DND-41 (cell line): ENCODE data around the gene TP73.

Source experiments
- EZH2 ChIP-seq: IDR thresholded peaks from 3 replicates; pipeline ENCODE4 v1.6.1; 2012; ENCODE audit warnings: borderline replicate concordance, low read depth, mild to moderate bottlenecking, moderate library complexity, low read length, inconsistent platforms; ENCODE audit not compliant: severe bottlenecking
- TF ChIP-seq, protein P1 (sequence below): IDR thresholded peaks from 2 replicates; pipeline ENCODE4 v1.5.1; 2012; ENCODE audit warnings: borderline replicate concordance, low read length, moderate library complexity, mild to moderate bottlenecking; ENCODE audit not compliant: poor library complexity, severe bottlenecking; ENCODE audit errors: extremely low read depth

- TF ChIP-seq, protein P1, sequence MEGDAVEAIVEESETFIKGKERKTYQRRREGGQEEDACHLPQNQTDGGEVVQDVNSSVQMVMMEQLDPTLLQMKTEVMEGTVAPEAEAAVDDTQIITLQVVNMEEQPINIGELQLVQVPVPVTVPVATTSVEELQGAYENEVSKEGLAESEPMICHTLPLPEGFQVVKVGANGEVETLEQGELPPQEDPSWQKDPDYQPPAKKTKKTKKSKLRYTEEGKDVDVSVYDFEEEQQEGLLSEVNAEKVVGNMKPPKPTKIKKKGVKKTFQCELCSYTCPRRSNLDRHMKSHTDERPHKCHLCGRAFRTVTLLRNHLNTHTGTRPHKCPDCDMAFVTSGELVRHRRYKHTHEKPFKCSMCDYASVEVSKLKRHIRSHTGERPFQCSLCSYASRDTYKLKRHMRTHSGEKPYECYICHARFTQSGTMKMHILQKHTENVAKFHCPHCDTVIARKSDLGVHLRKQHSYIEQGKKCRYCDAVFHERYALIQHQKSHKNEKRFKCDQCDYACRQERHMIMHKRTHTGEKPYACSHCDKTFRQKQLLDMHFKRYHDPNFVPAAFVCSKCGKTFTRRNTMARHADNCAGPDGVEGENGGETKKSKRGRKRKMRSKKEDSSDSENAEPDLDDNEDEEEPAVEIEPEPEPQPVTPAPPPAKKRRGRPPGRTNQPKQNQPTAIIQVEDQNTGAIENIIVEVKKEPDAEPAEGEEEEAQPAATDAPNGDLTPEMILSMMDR: no peak
- no peak for TF ChIP-seq EZH2
These were observed 75.8 kb downstream of the TP73 start for GRCh38 chr1:3727825-3728776.
